HG03457 (cell line): ENCODE data around the gene ADRM1.

Experiments used
- ATAC-seq: cut with Tn5 transposase; IDR thresholded peaks from one replicate; pipeline ENCODE4 v1.9.1; 2021; ENCODE audit warnings: moderate number of reproducible peaks; ENCODE audit not compliant: unreplicated experiment

ADRM1 gene

GRCh38 chr20:62334881-62335280 lies 32.1 kb downstream of the ADRM1 start:
- ATAC-seq = no peak

GRCh38 chr20:62335532-62335931 lies 32.7 kb downstream of the ADRM1 start:
- no peak for ATAC-seq

GRCh38 chr20:62336329-62336728 lies 33.5 kb downstream of the ADRM1 start:
- no peak for ATAC-seq

- ATAC-seq = no peak
Observed at GRCh38 chr20:62336775-62337557, 34.2 kb downstream of the ADRM1 start.

- ATAC-seq = no peak
Observed at GRCh38 chr20:62337558-62338293, 34.9 kb downstream of the ADRM1 start.

GRCh38 chr20:62338294-62338620 lies 35.5 kb downstream of the ADRM1 start:
- no peak for ATAC-seq

- no peak for ATAC-seq
Observed at GRCh38 chr20:62339647-62340062, 36.9 kb downstream of the ADRM1 start.

GRCh38 chr20:62342910-62343309 lies 40.1 kb downstream of the ADRM1 start:
- no peak for ATAC-seq

- ATAC-seq = no peak
Observed at GRCh38 chr20:62344092-62344491, 41.3 kb downstream of the ADRM1 start.

- no peak for ATAC-seq
Observed at GRCh38 chr20:62344782-62345181, 42.0 kb downstream of the ADRM1 start.

- no peak for ATAC-seq
Observed at GRCh38 chr20:62345681-62346370, 43.0 kb downstream of the ADRM1 start.

- no peak for ATAC-seq
Observed at GRCh38 chr20:62346398-62347150, 43.8 kb downstream of the ADRM1 start.

- no peak for ATAC-seq
Observed at GRCh38 chr20:62347151-62347404, 44.3 kb downstream of the ADRM1 start.

GRCh38 chr20:62347445-62347844 lies 44.6 kb downstream of the ADRM1 start:
- no peak for ATAC-seq

GRCh38 chr20:62348604-62349003 lies 45.8 kb downstream of the ADRM1 start:
- ATAC-seq = no peak

GRCh38 chr20:62349556-62350097 lies 46.8 kb downstream of the ADRM1 start:
- ATAC-seq = no peak

- no peak for ATAC-seq
Observed at GRCh38 chr20:62350098-62350628, 47.4 kb downstream of the ADRM1 start.

GRCh38 chr20:62350629-62351422 lies 48.0 kb downstream of the ADRM1 start:
- ATAC-seq = no peak

GRCh38 chr20:62351469-62352401 lies 48.9 kb downstream of the ADRM1 start:
- ATAC-seq = no peak
